Stimulated activated CD4-positive, alpha-beta T cell treated with anti-CD3 and anti-CD28 coated beads, Interleukin-2, amount 100 ng/mL, for 48 hours (primary cell): ENCODE results near the gene PAQR5.
"Not testable (repeated sequence)": the region's sequence is repeated elsewhere in the genome, so short reads cannot be mapped to it uniquely, and the experiment has no call there.

ENCODE experiments used
- DNase-seq, 2 donors: peaks; one replicate each; pipeline ENCODE4 v3.0.0-alpha.2; 2020

Gene PAQR5

GRCh38 chr15:69358850-69359249 is 60.1 kb downstream of the PAQR5 start:
- DNase-seq = no peak

- no peak for DNase-seq
These were observed 61.0 kb downstream of the PAQR5 start for GRCh38 chr15:69359722-69360121.

DNA sequence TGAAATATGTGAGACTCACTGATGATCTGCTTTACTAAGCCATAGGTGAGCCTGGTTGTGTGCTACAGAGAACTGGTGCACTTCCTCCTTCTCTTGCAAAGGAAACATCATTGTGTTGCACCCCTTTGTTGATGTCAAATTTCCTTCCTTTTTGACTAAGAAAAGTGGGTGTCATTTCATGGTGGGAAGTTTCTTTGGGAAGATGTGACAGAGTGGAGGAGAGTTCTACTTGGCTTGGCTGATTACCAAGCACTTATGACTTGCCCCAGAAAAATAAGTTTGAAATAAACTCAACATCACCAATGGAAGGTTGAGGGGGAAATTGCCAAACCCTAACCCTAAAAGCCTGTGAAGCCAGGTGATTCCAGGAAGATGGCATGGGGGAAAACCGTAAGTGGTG is 61.9 kb downstream of the PAQR5 start:
- DNase-seq = no peak

DNA sequence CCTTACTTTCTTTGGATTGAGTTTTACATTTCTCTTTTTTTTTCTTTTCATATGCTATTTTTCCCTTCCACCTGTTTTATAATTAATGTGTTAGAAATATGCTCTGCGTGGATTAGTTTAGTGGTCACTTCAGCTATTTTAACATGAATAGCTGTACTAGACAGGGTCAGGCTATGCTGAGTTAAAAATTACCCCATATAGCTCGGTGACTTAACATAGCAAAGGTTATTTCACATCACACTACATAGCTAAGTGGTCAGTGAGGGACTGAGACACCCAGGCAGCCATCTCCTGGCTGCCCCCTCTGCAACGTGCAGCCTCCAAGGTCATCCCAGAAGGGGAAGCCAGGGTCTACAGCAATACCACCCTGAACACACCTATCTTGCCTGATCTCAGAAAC is 68.5 kb downstream of the PAQR5 start:
- DNase-seq = no peak

DNA sequence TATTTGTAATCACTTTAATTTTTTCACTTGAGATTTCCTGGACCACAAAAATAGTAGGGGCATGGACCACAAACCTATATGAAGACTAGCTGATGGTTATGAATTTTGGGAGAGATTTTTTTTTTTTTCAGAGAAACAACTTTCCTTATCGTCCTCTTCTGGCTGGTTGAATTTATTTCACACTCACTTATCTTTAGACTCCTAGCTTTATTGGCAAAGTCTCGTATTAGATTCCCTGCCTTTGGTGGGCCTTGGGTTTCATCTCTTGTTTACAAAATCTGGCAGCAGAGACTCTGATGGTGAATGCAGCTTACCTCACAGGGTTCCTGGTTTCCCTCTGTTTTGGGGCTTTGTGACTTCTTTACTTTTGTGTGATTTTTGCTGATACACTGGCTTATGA is 70.9 kb downstream of the PAQR5 start:
- no peak for DNase-seq

DNA sequence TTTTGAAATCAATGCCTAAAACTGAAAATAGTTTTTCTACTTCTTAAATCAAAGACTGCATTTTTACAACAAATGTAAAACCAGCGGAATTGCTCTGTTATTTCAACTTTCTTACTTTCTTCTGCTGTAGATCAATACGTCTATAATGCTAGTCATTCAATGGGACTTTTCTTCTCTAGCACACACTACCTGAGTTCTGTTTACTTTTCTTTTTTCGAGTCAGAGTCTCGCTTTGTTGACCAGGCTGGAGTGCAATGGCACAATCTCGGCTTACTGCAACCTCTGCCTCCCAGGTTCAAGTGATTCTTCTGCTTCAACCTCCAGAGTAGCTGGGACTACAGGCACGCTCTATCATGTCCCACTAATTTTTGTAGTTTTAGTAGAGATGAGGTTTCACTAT is 74.7 kb downstream of the PAQR5 start:
- no peak for DNase-seq

- no peak for DNase-seq
These were observed 76.6 kb downstream of the PAQR5 start for GRCh38 chr15:69375151-69375790.

DNA sequence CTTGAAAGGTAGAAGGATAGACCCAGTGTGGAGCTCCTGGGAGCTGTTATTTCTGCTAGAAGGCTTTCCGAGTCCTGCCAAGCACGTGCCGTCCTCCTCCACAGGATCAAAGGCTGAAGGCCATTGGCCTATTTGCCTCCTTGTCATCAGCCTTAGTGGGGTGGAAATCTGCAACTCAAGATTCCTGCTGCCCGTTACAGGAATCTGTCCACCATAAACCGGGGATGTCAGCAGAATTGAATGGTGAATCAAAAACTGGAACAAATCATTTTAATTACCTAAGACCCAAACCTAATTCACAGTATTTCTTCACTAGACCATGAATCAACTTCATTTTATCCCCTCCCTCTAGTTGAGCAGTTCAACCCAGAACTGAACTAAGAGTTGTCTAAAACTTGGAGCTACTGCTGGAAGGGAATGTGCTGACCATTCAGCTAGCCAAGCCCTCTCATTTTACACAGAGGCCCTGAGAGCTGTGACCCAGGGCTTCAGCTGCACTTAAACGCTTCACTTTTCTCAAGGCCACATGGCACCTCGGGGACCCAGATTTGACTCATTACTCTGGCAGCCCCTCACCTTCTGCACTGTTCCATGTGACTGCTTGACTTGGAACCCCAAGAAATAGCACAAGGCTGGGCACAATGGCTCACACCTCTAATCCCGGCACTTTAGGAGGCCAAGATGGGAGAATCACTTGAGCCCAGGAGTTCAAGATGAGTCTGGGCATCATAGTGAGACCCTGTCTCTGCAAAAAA is 78.7 kb downstream of the PAQR5 start:
- no peak for DNase-seq

- DNase-seq = no peak
These were observed 81.5 kb downstream of the PAQR5 start for GRCh38 chr15:69380100-69380725.

DNA sequence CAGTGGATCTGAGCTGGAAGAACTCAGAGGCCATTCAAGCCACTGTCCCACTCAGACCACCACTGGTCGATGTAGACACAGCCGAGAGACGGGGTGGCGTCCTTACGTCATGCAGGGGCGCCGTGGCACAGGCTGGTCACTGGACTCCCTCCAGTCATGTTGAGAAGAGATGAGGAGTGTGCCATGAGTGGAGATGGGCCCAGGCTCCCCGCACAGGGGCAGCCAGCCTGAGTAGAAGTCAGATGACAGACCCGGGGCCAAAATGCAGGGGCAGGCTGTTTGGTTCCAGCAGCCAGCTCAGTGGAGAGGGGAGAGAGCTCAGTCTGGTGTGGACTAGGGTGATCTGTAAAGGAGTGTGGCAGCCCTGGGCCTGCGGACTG is 82.0 kb downstream of the PAQR5 start:
- DNase-seq = no peak

- DNase-seq = not testable (repeated sequence)
These were observed 83.5 kb downstream of the PAQR5 start for GRCh38 chr15:69382176-69382575.

DNA sequence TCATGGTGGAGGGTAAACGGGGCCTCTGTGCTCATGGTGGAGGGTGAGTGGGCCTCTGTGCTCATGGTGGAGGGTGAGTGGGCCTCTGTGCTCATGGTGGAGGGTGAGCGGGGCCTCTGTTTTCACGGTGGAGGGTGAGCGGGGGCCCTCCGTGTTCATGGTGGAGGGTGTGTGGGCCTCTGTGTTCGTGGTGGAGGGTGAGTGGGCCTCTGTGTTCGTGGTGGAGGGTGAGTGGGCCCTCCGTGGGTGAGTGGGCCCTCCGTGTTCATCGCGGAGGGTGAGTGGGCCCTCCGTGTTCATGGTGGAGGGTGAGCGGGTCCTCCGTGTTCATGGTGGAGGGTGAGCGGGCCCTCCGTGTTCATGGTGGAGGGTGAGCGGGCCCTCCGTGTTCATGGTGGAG is 85.4 kb downstream of the PAQR5 start:
- DNase-seq = not testable (repeated sequence)

GRCh38 chr15:69384626-69385598 is 86.2 kb downstream of the PAQR5 start:
- no peak for DNase-seq

GRCh38 chr15:69385831-69386230 is 87.1 kb downstream of the PAQR5 start:
- DNase-seq = no peak

DNA sequence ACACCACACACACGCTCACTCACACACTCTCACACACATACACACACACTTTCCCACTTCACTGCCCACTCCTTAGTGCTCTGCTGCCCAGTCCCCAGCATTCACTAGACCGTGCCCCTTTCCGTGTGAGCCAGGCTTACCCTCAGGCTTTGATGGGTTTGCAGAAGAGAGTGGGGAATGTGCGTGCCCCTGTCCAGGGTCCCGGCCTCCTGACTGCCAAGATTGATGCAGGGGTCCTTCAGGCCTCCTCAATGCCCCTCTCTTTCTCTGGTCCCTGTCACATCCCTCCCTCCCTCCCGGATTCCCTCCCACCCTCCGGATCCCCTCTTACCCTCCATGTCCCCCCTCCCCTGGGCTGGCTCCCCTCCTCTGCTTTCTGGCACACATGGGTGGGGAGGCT is 87.6 kb downstream of the PAQR5 start:
- no peak for DNase-seq

DNA sequence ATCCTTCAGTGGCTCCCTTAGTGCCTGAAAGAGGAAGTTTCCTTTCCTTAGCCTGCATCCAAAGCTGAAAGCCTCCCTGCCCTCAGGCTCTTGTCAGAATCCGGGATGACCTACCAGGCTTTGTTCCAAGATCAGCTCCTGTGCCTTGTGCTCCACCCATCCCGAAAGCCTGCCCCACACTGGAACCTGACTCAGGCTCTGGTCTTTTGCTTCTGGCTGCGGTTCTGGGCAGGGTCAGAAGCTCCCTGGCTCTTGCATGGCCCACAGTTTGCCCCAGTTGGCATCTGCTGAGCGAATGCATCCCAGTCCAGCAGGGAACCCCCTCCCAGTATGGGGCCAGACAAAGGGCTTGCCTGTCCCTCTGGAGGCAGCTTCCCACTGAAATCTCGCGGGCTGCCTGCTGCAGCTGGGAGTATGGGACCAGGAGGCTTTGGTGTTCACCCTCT is 89.6 kb downstream of the PAQR5 start:
- DNase-seq = no peak

DNA sequence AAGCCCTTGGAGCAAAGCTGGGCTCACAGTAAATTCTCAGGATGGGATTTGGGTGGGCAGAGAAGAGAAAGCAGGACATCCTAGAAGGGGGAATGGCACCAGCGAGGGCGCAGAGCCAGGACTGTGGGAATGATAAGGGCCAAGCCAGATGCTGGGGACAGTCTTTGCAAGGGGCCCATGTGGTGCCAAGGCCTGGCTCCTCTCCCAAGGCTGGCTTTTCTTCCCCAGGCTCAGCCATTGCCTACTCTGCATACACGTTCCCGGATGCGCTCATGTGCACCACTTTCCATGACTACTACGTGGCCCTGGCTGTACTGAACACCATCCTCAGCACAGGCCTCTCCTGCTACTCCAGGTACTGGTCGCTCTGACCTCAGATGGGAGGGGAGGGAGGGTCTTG is 90.7 kb downstream of the PAQR5 start:
- DNase-seq = no peak

DNA sequence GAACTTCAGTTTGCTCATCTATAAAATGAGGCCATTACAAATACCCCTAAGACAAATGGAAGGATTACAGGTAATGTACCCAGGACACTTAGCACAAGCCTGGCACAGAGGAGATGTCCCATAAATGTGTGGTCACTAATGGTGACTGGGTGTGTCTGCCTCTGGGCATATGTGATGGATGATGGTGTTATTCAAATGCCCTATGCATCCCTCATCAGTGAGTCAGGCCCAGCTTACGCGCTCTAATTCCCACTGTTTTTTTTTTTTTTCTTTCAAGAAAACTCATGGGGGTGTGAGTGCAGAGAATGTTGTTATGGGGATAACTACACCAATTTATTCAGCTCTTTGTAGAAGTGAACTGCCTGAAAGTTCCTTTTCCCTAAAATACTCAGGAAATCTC is 91.9 kb downstream of the PAQR5 start:
- no peak for DNase-seq

DNA sequence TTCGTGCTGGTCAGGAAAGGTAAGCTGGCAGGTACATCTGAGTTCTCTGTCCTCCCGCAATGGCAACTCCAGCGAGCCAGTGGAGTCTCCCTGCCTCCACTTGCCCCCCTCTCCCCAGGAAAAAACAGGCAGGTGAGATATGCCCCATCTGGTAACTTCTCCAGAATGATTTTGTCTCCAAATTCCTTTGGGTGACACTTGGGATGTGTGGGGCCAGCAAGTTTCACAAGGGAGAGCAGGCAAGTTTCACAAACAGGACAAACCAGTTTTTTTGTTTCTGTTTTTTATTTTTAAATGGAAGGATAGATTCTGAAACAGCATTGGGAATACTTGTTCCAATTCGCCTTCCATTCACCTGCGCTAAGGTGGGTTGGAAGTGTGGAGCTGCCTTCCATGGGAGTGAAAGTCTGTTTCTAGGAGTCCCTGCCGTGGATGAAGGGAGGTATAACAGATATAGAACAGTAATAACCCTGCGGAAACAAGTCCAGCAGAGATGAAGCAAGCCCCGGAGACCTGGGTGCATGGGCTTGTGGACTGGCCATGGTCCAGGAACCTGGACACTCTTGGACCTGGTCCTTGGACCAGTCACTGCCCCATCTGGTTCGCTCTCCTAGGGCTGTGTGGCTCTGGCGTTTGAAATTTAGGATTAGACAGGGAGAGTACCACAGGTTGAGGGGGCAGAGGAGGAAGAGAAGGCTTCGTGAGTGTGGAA is 92.5 kb downstream of the PAQR5 start:
- DNase-seq = no peak

- DNase-seq = no peak
These were observed 93.6 kb downstream of the PAQR5 start for GRCh38 chr15:69392352-69392751.

GRCh38 chr15:69393831-69394491 is 95.2 kb downstream of the PAQR5 start:
- no peak for DNase-seq
